Caco-2 (cell line): ENCODE data around the gene CENPF. TPM values are rescaled to one million over a fixed set of nuclear protein-coding genes. Genes with fewer than 3 reads are reported as not detected.

Source experiments
- BruUV-seq: library from RNA; stranded (reverse); fragments of 400-500 nt; replicated peaks from 2 replicates; lab custom pipeline; 2021; lab: Mats Ljungman, UMichigan
- CTCF ChIA-PET: fragments of 300-600 bp; sonication (Branson Sonifier 250); formaldehyde crosslinking; loops from one replicate; lab custom pipeline; 2022; ENCODE audit warnings: antibody characterized with exemption; lab: Charles Lee
- POLR2A ChIA-PET: fragments of 300-600 bp; sonication (Branson Sonifier 250); formaldehyde crosslinking; loops from one replicate; lab custom pipeline; 2022; ENCODE audit warnings: antibody characterized with exemption; lab: Charles Lee
- DNase-seq, 2 experiments: peaks; one replicate each; pipeline versions ENCODE4 v3.0.0 to v3.0.0-alpha.2; 2020 to 2022
- H3K27me3 ChIP-seq: replicated peaks from 2 replicates; pipeline ENCODE4 v1.6.0; 2011; ENCODE audit warnings: low read length; ENCODE audit not compliant: control insufficient read depth, insufficient read depth
- H3K36me3 ChIP-seq: 2 replicates; pipeline ENCODE4 v1.5.1; 2011; ENCODE audit warnings: low read length; ENCODE audit not compliant: control insufficient read depth, insufficient read depth
- H3K4me1 ChIP-seq: fragments of 250-450 bp; sonication (Bioruptor Pico); 2 replicates; pipeline ENCODE4 v1.5.1; 2020; ENCODE audit warnings: mild to moderate bottlenecking
- H3K4me3 ChIP-seq: 2 replicates; pipeline ENCODE4 v1.5.1; 2011; ENCODE audit warnings: low read depth, mild to moderate bottlenecking, control low read depth, low read length
- H3K9me3 ChIP-seq: fragments of 250-450 bp; sonication (Bioruptor Pico); 2 replicates; pipeline ENCODE4 v1.5.1; 2020; ENCODE audit warnings: mild to moderate bottlenecking, moderate library complexity
- H3K27ac Mint-ChIP-seq: one replicate; pipeline ENCODE4 v1.8.0; 2022; ENCODE audit warnings: mixed read lengths; ENCODE audit not compliant: unreplicated experiment
- H3K27me3 Mint-ChIP-seq: one replicate; pipeline ENCODE4 v1.8.0; 2022; ENCODE audit warnings: mixed read lengths; ENCODE audit not compliant: insufficient read depth, unreplicated experiment
- H3K36me3 Mint-ChIP-seq: one replicate; pipeline ENCODE4 v1.8.0; 2022; ENCODE audit warnings: mild to moderate bottlenecking, mixed read lengths; ENCODE audit not compliant: insufficient read depth, unreplicated experiment
- H3K4me1 Mint-ChIP-seq: one replicate; pipeline ENCODE4 v1.8.0; 2022; ENCODE audit warnings: low read depth, mixed read lengths; ENCODE audit not compliant: unreplicated experiment
- H3K4me3 Mint-ChIP-seq: one replicate; pipeline ENCODE4 v1.8.0; 2022; ENCODE audit warnings: mild to moderate bottlenecking, moderate library complexity, mixed read lengths; ENCODE audit not compliant: unreplicated experiment
- H3K9me3 Mint-ChIP-seq: one replicate; pipeline ENCODE4 v1.8.0; 2022; ENCODE audit warnings: mixed read lengths; ENCODE audit not compliant: unreplicated experiment
- CTCF ChIP-seq, 2 experiments: fragments of 200-600 bp in 1 of 2; IDR thresholded peaks; 1 replicate in 1 of 2; 2 replicates in 1 of 2; pipeline versions ENCODE4 v1.5.1 to v1.8.0; 2011 to 2022; ENCODE audit warnings: antibody characterized with exemption in 1 of 2, control low read depth in 1 of 2, inconsistent platforms in 1 of 2, low read depth in 1 of 2, low read length in 1 of 2, mild to moderate bottlenecking in 1 of 2, moderate library complexity in 1 of 2; ENCODE audit not compliant: insufficient read depth in 1 of 2, severe bottlenecking in 1 of 2, unreplicated experiment in 1 of 2
- intact Hi-C: fragments of 100-400 bp; cut with micrococcal nuclease; formaldehyde crosslinking; loops from one replicate; pipeline ENCODE4 v1.10.0; 2022; ENCODE audit not compliant: unreplicated experiment
- total RNA-seq: library from RNA; stranded (reverse); gene quantifications from 2 replicates; pipeline ENCODE4 v1.2.3, GENCODE V29; 2022

The CENPF gene
- total RNA-seq, 1 experiment from 2014 or later = 145 TPM

DNA sequence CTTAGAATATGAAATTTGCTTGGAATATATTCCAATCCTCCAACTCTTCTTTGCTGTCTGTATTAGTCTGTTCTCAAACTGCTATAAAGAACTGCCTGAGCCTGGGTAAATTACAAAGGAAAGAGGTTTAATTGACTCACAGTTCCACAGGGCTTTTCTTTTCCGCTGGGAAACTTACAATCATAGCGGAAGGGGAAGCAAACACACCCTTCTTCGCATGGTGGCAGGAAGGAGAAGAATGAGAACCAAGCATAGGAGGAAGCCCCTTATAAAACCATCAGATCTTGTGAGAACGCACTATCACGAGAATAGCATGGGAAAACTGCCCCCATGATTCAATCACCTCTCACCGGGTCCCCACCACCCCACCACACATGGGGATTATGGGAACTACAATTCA is 14.8 kb downstream of the CENPF start:
- no peaks in the 10 kb centered on the region for H3K9me3 ChIP-seq
- Mint-ChIP-seq H3K4me3 (no peak overlapping the region), H3K36me3 (peaks cover 75% of the 10 kb centered on the region), H3K4me1 (no peaks in the 10 kb centered on the region), H3K27ac (no peak overlapping the region), H3K27me3 (no peaks in the 10 kb centered on the region), H3K9me3 (no peaks in the 10 kb centered on the region)
- H3K27me3 ChIP-seq = no peaks in the 10 kb centered on the region
- no TSS peak for BruUV-seq
- no peaks in the 10 kb centered on the region for H3K4me1 ChIP-seq
- intact Hi-C loops = no loop called here
- DNase-seq = no peak
- H3K36me3 ChIP-seq = 0 out of 2 replicates have a peak, but pooled peaks cover 1% of the 10 kb centered on the region
- POLR2A ChIA-PET = no interaction called here
- H3K4me3 ChIP-seq = no peak overlapping the region
- CTCF ChIA-PET = no interaction called here
- TF ChIP-seq CTCF (IDR thresholded peaks at IDR 0.05; ENCODE audit: insufficient read depth in 1 of 2, low read depth in 1 of 2, low read length in 1 of 2, severe bottlenecking in 1 of 2, unreplicated experiment in 1 of 2) = no peak

- H3K27me3 ChIP-seq = no peaks in the 10 kb centered on the region
- H3K4me3 Mint-ChIP-seq = no peak overlapping the region
- H3K36me3 Mint-ChIP-seq = peaks cover 74% of the 10 kb centered on the region
- no peak for TF ChIP-seq CTCF (IDR thresholded peaks at IDR 0.05; ENCODE audit: insufficient read depth in 1 of 2, low read depth in 1 of 2, low read length in 1 of 2, severe bottlenecking in 1 of 2, unreplicated experiment in 1 of 2)
- peaks cover 3% of the 10 kb centered on the region; the same call in 1 of the 2 replicates for H3K36me3 ChIP-seq
- H3K9me3 ChIP-seq = no peaks in the 10 kb centered on the region
- no peaks in the 10 kb centered on the region for H3K27me3 Mint-ChIP-seq
- H3K4me1 Mint-ChIP-seq = no peaks in the 10 kb centered on the region
- BruUV-seq = no TSS peak
- ChIA-PET POLR2A (no interaction called here), CTCF (no interaction called here)
- no peaks in the 10 kb centered on the region for H3K9me3 Mint-ChIP-seq
- no peak overlapping the region for H3K27ac Mint-ChIP-seq
- DNase-seq = no peak
- intact Hi-C loops = no loop called here
- no peaks in the 10 kb centered on the region for H3K4me1 ChIP-seq
- no peak overlapping the region for H3K4me3 ChIP-seq
Observed at GRCh38 chr1:214621236-214621635, 18.2 kb downstream of the CENPF start.

DNA sequence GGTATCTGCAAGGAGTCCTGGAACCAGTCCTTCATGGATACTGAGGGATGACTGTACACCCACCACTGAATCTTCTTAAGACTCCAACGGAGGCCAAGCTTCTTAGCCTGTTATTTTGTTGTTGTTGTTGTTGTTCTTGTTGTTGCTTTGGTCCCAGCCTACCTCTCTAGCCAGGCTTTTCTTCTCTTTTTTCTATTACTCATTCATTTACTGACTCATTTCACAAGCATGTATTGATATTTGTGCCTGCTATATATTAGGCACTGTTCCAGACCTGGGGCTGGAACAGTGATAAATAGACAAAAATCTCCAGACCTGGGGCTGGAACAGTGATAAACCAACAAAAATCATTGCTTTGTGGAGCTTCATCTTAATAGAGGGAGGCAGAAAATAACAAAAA is 20.4 kb downstream of the CENPF start:
- Histone ChIP-seq H3K36me3 (peaks cover 3% of the 10 kb centered on the region; the same call in 1 of the 2 replicates), H3K9me3 (no peaks in the 10 kb centered on the region), H3K4me1 (no peaks in the 10 kb centered on the region), H3K4me3 (no peak overlapping the region), H3K27me3 (no peaks in the 10 kb centered on the region)
- TF ChIP-seq CTCF (IDR thresholded peaks at IDR 0.05; ENCODE audit: insufficient read depth in 1 of 2, low read depth in 1 of 2, low read length in 1 of 2, severe bottlenecking in 1 of 2, unreplicated experiment in 1 of 2) = no peak
- Mint-ChIP-seq H3K4me3 (no peak overlapping the region), H3K36me3 (peaks cover 70% of the 10 kb centered on the region), H3K27ac (no peak overlapping the region), H3K4me1 (no peaks in the 10 kb centered on the region), H3K27me3 (no peaks in the 10 kb centered on the region), H3K9me3 (no peaks in the 10 kb centered on the region)
- no peak for DNase-seq
- intact Hi-C loops = no loop called here
- BruUV-seq = no TSS peak
- ChIA-PET POLR2A (no interaction called here), CTCF (no interaction called here)
